Mesenteric fat pad (tissue), 1 donor: ENCODE data around the gene MEF2D. TPM values are rescaled to one million over a fixed set of nuclear protein-coding genes. Genes with fewer than 3 reads are reported as not detected.

Experiments
- DNase-seq: peaks from one replicate; pipeline ENCODE4 v3.0.0-alpha.2; 2020; ENCODE audit warnings: low spot score
- total RNA-seq: library from RNA; stranded (reverse); fragmentation: NEBNext Ultra II Directional; extraction: Animal tissue kit (Norgen Biotek cat#: 25700); gene quantifications from one replicate; pipeline ENCODE4 v1.2.1, GENCODE V29; 2021
- donor health status: DM: yes; HTN: yes; CAD: no.

The MEF2D gene
- total RNA-seq, 1 donor from 2014 or later: 38.7 TPM

DNA sequence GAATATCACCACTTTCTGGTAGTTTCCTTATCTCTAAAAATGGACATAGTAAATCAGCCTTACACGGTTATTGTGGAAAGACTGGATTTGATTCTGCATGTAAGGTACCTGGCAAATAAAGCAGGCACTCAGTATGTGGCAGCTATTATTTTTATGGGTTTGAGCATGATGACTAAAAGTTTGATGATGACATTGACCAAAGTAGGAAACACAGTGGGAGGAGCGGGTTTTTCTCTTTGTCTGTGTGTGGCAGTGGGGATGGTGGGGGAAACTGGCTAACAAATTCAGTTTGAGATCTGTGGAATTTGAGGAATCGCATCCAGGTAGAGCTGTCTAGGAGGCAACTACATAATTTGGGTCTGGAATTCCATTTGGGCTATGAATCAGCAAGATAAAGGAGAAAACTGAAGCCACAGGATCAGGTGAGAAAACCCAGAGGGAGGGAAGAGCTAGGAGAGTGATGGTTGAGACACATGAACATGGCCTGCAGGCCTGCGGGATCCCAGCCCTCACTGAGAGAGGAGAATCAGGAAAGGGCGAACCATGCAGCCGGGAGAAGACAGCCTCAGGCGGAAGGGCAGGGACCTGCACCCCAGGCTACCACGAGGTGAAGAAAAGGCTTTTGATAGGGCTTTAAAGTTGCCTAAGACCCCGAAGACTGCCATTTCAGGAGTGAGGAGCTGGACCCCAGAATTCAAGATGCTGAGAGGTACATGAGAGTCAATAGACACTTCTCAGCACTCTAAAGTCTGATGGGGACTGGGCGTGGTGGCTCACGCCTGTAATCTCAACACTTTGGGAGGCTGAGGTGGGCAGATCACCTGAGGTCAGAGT, 52.2 kb downstream of the MEF2D start:
- DNase-seq: peak; percentile 51

DNA sequence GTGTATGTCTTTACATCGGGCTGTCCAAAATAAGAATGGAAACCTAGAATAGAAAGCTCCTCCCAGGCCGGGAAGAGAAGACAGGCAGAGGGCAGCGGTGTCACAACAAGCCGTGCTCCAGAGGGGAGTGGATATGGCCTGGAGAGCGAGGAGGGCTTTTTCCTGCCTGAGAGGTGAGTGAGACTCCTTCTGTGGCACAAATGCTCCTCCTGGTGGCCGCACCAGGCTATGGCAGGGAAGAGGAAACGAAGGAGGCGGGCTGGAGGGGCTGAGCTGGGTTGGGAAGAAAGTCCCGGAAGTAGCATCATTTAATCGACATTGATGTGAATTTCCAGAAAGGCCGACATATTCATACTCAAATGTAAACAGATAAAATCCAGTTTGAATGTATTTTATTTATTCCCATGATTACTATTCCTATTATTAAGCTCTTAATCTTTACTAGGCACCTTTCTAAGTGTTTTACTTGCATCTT, 54.7 kb downstream of the MEF2D start:
- DNase-seq: no peak

DNA sequence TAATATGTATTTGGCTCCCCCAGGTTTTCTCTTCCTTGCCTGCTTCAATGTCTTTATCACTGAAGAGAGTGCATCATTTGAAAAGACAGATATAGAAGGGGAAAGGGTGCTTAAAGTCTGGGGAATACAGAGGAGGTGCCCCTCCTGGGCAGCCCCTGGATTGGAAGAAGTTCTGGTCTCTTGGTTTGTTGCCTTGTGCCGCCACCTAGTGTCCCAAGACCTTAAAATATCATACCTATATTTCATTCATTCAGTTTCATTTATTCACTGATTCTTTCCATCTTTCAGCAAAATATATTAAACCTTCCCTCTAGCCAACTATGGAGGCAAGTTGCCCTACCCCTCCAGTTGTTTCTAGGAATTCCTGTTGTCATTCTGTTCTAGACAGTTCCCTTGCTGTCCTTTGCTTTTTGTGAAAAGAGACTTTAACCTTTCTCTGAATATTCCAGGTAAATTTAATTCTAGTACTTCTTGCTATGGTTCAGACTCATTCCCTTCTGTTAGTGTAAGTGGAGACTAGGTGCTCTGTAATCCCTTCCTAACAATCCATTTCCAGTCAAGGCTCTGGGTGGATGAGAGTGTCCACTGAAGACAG, 56.1 kb downstream of the MEF2D start:
- no peak for DNase-seq

DNA sequence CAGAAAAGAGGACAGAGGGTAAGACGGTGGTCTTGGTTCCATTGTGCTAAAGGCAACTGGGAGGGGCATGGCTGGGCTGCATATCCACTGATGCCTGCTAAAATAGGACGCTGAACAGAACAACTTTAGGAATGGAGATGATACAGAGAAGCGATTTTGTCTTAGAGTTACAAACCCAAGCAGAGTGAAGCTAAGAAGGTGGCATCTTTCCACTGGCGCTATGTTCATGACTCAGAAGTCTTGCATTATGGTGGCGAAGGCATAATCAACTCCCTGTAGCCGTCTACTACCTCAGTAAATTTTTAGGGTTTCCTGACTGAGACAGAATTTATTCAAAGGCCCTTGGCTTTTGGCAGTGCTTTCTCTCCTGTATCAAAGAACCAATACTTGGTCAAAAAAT, 57.3 kb downstream of the MEF2D start:
- DNase-seq: no peak

DNA sequence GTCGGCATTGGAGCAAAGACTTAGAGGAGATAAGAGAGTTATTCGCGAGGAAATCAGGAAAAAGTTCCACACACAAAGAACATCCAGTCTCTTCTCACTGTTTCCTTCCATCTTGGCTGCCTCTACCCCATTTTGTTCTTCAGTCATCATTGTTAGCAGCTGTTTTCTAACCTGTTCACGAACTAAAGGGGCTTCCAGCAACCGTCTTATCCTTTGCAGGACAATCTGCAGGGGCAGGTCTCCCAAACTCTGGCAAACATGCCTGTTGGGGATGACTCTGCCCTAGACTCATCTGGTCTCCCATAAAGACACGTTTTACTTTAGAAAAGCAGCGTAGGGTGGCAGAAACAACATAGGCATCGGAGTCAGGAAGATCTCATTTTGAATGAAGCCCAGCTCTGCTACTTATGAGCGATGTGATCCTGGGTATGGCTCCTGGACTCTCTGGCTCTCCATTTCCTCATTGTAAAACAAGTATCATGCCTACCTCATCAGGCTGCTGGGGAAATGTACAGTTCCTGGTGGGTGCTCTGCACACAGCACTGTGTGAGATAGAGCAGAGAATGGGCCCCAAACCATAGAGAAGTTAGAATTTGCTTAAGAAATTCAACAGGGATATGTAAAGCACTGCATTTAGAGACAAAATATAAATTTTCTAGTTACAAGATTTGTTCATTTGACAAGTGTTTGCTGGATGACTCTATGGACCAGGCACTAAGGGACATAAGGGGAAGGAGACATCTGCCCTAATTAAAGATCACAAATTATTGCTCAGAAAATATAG, 59.7 kb downstream of the MEF2D start:
- DNase-seq: no peak

DNA sequence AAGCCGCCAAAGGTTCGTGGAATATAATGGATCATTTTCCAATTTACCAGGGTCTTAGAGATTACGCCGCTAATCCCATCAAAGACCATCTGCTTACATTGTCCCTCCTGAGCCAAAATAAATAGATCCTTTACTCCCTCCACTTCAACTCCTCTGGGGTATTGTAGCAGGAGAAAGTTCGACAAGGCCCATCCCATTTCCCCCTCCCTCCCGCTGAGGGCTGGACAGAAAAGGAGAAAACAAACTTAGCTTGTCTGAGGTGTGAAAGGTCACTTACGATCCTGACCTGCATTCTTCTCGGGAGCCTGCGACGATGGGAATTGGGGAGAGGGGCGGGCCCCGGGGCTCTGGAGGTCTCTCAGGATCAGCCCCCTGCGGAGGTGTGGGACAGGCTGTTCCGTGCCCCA, 60.8 kb downstream of the MEF2D start:
- no peak for DNase-seq

DNA sequence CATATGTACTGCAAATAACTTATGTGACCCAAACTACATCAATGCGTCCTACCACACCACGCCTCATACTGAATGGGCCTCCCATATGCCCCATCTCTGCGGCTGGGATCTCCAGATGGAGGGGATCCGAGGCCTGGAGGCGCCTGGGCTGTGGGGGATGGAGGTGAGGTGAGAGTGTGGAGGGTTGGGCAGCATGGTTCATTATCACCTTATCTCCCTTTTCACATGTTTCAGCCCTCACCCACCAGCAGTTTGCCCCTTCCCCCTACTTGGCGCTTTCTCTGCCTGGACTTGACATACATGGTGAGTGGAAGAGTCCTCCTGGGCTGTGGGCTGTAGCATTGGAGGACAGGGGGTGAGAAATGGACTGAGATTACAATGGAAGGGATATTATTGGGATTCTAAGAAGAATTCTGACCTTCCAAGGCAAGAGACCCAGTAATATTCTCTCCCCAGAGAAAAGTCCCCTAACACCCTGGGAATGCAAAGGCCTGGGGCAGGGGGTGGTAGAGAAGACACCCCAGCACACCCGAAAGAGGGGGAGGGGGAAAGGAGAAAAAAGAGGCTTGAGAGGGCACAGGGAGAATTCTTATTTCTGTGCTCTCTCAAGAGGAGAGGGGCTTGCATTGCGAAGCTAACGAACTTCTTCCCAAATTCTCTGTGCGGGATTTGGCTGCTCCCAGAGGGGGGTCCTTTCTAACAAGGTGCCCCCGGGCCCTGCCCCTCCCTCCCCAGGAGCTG, 61.4 kb downstream of the MEF2D start:
- no peak for DNase-seq

DNA sequence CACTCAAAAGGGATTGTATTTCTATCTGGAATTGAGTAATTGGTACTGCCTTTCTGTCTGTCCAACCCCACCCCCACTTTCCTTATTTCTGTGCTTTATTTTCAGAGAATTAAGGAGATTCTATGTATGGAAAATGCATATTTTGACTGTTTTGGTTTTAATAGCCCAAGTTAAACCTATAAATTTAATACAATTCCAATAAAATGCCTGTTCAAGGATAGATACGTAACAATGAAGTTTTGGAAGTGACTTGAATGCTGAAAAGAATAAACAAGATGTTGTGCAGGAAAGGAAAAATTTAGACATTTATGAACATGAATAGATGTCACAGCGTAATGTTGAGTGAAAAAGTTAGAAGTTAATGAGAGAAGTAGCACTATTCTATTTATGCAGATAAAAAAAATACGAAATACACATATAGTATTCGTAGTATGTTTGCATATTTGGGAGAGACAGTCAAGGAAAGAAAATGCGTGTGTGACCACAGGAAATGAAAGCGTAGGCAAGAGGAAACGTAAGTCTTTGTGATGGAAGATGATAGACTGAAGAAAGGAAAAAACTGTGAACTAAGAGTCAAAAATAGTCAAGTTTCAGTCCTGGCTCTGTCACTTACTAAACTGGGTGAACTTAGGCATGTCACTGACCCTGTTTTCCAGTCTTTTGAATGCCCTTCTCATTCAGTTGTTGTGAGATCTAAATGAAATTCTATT, 62.1 kb downstream of the MEF2D start:
- no peak for DNase-seq

DNA sequence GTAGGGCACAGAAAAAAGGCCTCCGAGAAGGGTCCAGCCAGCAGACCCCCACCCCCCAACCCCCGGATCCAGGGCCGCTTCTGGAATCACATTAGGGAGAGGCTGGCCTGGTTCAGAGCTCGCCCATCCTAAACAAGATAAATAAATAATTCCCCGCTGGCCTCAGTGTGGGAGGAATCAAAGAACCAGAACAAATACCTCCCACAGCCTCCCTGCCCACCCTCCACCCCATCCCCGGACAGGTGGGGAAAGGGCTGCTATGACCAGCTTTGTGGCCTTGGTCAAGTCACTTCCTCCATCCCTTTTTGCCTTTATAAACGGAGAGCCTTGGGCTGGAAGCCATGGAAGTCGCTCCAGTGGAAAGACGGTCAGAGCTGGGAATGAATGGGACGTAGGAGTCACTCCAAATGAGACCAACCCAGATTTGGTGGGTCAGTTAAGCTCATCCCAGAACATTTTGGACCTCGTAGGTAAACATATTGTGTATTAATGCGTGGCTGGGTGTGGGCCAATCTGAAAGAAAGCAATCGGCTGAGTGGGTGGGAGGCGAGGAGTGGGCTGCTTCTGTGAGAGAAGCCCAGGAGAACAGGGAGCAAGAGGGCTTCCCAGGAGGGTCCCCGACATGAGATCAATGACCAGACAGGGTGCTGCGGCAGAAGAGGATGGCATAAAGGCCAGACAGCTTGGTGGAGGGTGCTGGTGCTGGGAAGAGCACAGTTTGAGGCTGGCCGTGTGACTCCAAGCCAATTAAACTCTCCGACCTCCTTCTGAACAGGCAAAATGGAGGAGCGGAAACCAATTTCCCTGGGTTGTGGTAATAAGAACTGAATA, 63.3 kb downstream of the MEF2D start:
- DNase-seq: no peak

DNA sequence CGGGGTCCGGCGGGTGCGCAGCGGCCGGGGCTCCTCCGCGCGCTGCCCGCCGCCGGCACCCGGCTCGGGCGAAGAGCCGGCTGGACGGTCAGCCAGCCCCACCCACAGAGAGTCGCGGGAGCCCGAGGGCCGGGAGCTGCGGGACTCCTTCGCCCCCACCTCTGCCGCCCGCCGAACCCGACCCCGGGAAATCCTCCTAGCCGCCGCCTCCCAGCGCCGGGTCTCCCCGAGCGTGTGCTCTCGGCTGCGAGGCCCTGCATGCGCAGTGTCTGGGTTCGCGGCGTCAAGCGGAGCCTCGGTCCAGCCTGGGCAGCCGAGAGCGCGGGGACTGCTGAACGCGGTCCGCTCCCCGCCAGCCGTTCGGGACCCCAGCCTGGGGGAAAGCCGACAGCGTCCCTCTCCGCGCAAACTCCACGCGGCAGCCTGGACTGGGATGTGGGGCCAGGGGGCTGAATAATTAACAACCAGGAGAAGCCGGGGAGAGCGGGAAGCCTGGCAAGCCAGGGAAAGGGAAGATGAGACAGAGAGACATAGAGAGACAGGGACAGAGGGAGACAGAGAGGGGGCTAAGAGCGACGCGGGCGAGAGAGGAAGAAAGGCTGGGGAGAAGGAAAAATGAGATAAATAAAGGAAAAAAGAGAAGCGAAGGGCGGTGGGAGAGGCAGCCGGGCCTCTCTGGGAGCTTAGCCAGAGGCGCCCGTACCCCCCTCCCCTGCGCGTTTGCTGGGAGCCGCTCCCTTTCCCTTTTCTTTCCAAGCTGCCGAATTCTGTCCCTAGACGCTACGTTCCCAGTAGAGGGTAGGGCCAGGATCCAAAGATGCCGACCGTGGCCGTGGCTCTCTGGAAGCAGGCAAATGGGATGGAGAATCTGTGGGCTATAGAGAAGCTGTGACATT, 64.2 kb downstream of the MEF2D start:
- DNase-seq: no peak

DNA sequence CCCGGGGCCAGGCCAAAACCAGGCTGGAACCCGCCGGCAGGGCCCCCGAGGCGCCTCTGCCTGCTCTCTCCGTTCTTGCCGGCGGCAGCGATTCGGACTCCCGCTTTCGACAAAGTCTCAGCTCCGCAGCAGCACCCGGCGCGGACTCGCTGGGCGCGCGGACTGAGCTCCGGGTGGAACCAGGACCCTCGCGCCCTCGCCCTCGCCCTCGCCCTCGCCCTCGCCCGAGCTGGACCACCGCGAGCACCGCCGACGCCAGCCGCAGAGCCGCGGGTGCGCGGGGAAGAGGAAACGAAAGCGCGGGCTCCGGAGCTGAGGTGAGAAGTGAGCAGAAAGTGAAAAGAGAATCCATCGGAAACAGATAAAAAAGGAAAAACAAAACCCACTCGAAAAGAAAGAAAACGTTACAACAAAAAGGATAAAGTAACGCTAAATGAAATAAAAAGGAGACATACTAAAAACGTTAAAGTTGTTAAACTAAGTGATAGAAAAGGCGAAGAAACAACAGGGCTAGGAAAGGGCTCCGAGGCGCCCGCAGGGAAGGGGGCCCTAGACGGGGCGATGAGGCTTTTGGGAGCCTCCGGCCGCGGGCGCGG, 64.9 kb downstream of the MEF2D start:
- no peak for DNase-seq

DNA sequence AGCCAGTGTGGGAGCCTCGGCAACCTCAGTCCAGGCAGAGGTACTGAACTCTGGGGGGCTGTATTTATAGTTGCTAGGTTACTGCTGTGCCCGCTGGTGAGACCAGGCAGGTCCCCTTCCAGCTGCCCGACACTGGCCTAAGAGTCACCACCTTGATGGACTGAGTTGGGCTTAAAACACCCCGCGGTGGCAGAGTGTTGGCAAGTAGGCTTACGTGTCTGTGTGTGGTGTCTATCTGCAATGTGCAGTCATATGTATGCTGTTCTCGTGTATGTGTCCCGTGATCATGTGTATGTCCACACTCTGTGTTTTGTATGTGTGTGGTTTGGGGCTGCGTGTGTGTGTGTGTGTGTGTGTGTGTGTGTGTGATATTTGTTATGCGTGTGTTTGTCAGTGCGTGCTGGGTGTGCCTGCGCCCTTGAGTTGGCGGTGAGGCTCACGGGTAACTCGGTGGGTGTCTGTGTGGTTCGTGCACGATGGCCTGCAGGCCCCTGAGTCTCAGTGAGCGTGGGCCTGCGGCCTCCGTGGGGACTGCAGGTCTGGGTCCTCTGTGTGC, 65.5 kb downstream of the MEF2D start:
- no peak for DNase-seq

DNA sequence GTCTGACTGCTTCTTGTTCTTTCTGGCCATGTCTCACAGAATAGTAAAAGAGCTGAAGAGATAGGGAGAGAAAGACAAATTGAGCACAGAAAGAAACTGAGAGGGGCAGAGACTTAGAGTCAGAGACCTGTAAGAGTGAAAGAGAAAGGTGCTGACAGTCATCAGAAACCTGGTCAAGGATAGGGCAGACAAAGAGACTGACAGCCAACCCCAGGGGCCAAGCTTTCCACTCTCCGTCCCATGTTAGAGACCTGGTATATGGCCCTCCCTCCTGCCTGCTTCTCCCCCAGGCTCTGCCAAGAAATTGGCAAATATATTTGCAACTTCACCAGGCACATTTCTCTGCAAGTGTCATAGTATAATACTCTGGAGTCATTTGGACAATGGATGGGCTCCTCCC, 67.0 kb downstream of the MEF2D start:
- no peak for DNase-seq

DNA sequence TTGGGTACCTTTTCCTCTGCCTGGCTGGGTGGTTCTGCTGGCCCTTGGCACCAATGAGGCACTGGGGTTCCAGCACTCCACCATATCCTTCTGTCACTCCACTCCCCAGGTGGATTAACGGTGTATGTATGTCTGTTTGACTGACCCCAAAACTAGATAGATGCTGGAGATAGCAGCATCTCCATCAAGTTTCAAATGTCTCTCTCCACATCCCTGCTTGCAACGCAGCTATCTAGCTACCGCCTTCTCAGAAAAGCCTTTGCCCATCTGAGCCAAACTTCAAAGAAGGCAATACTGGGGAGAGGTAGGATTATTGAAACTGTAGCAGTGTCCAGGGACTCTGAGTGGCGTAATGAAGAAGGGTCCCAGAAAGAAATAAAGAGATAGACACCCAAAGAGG, 67.5 kb downstream of the MEF2D start:
- DNase-seq: no peak

DNA sequence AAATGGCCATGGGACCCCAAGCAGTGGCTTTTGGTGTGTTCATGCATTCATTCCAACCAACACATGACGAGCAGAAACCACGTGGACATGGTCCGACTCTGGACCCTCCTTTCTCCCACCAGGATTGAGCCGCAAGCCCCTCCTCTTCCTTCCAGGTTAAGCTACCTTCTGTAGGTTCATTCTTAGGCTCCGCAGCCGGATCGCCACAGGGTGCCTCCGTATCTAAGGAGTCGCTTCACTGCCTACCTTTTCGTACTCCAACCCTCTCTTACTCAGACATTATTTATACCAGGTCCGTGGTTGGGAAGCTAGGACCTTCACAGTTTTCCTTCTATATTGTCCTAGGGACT, 67.9 kb downstream of the MEF2D start:
- no peak for DNase-seq

DNA sequence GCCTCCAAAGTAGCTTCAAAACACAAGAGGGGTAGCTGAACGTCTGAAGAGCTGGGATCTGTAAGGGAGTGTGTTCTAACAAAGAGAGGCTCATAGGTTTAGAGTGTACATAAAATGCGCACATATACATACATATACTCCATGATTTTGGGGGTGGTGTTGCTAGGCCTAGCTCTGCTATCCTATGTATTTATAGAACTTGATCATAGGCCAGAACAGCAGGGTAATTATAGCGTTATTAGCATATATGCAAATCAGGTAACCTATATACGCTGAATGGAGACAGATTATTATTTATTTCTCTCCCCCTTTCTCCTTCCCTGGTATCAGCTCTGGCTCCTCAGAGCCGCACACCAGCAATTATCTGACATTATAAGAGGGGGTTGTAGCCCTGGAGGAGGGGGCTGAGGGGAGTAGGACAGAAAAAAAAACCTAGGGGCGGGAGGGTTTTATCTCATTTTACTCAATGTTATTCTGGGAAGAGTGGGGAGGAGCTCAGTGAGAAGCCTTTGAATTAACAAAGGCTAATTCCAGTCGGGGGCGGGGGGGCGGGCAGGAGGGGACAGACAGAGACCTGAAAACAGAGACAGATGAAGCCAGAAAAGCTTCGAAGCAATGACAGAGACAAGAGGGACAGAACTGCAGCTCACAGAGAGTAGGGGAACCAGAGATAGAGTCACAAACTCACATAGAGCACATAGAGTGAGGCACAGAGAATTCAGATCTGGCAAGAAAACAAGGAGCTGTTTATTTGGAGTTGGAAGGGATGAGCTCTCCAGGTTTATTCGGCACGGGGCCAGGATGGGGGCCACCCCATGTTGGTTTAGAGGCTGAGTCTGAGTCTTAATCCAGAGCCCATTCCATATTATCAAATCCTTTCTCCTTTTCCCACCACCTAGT, 68.6 kb downstream of the MEF2D start:
- no peak for DNase-seq

DNA sequence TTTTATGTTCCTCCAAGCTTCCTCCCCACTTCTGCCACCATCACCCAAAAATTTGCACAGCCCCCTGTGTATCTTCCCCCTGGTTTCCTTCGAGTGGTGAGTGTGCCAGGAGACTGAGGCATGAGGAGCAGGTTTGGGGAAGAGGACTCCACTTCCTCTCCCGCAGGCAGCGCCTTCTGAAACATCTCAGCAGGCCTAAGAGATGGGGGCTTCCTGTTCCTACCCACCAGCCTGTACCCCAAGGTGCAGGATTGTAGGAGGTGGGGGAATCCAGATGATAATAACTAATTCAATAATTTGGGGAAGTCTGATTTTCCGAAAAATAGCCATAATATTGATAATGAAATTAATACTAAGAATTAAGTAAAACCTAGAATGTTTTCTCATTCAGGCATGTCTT, 69.2 kb downstream of the MEF2D start:
- DNase-seq: no peak
